Adipose tissue (tissue), 3 donors: ENCODE results near the gene PLAAT5. TPM values are rescaled to one million over a fixed set of nuclear protein-coding genes. Genes with fewer than 3 reads are reported as not detected.
"Not testable (repeated sequence)": the region's sequence is repeated elsewhere in the genome, so short reads cannot be mapped to it uniquely, and the experiment has no call there.

Source experiments
- H3K27ac ChIP-seq: one replicate; pipeline ENCODE4 v1.5.1; 2013; ENCODE audit warnings: low read depth, low read length
- WGBS, 3 donors: extraction: QIAGEN DNeasy Blood & Tissue Kit; methylation state at CpG; one replicate each; pipeline ENCODE4 v1.1.7; 2013; 5-methylcytosine and 5-hydroxymethylcytosine counted together
- polyA plus RNA-seq, 3 donors: library from polyadenylated mRNA; stranded (reverse); fragments of 200-250 nt; gene quantifications; one replicate each; pipeline ENCODE4 v1.2.3, GENCODE V29; 2013
- donor health status: healthy with polysubstance abuse.
- donor health status: Bipolar disorder and iron deficiency.
- donor health status: healthy.

PLAAT5 gene
- polyA plus RNA-seq, 3 donors = 5.0 to 27.7 (median 11.1) TPM

DNA sequence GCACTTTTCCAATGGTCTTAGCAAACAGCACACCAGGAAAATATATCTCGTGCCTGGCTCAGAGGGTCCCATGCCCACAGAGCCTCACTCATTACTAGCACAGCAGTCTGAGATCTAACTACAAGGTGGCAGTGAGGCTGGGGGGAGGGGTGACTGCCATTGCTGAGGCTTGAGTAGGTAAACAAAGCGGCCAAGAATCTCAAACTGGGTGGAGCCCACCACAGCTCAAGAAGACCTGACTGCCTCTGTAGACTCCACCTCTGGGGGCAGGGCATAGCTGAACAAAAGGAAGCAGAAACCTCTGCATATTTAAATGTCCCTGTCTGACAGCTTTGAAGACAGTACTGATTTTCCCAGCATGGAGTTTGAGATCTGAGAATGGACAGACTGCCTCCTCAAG, 60.2 kb downstream of the PLAAT5 start:
- not testable (repeated sequence) for H3K27ac ChIP-seq
- WGBS, 3 donors = 57 to 86% (median 86%) methylated on average over 2 of the region's 2 CpGs

DNA sequence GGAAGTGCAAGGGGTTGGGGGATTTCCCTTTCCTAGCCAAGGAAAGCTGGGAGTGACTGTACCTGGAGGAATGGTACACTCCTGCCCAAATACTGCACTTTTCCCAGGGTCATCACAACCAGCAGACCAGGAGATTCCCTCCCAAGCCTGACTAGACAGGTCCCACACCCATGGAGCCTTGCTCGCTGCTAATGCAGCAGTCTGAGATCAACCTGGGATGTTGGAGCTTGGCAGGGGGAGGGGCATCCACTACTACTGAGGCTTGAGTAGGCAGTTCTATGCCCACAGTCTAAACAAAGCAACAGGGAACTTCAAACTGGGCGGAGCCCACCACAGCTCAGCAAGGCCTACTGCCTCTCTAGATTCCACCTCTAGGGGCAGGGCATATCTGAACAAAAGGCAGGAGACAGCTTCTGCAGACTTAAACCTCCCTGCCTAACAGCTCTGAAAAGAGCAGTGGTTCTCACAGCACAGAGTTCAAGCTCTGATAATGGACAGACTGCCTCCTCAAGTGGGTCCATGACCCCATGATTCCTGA, 62.9 kb downstream of the PLAAT5 start:
- no peak overlapping the region for H3K27ac ChIP-seq
- 91 to 95% (median 94%) methylated on average over 2 of the region's 2 CpGs for WGBS, 3 donors

DNA sequence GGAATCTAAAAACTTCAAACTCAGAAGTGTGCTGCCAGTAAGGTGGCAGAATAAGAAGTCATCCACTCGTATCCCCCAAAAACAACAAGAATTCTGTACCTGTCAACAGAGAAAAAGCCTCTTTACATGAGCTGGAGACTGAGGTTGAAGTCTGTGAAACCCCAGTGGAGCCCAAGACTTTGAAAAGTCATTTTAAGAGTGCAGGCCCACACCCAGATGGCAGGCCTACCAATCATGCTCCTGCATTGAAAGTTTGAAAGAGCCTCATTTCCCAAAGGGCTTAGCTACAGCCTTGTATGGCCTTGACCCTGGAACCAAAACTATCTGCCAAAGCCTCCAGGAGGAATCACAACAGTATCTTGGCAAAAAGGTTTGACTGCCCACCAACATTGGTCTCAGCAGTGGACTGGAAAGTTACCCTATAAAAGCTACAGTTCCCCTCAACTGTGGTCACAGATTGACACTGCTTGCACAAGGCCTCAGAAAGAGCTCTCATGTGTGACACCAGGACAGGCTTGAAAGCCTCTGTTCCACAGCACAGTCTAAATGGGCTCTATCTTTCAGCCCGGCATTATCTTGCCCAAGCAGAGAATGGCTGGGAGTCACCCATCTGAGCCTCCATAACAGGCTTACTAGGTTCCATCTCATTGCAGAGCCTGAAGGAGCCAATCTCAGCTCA, 73.7 kb downstream of the PLAAT5 start:
- WGBS, 3 donors = 43 to 86% (median 85%) methylated on average over 2 of the region's 2 CpGs

More for the DNA sequence above, 73.7 kb downstream of the PLAAT5 start:
- no peak overlapping the region for H3K27ac ChIP-seq

Other genes starting within 250 kb of the PLAAT5 start
- under 1 TPM in 1 of 3 donors, not detected in 2; 0.04 TPM for gene SLC22A25, start 247.6 kb downstream of the PLAAT5 start, polyA plus RNA-seq
- not detected for gene SLC22A9, start 121.4 kb downstream of the PLAAT5 start, polyA plus RNA-seq
- gene LGALS12, start 14.9 kb upstream of the PLAAT5 start, polyA plus RNA-seq = 100 to 1,000 TPM in 1 of 3 donors, 10 to 100 TPM in 2; 24.6 to 205 (median 72.4) TPM
- 10 to 100 TPM in 2 of 3 donors, 1 to 10 TPM in 1; 7.7 to 53.9 (median 20.1) TPM for gene PLAAT4, start 45.6 kb upstream of the PLAAT5 start, polyA plus RNA-seq
- gene PLAAT2, start 72.2 kb upstream of the PLAAT5 start, polyA plus RNA-seq = 1 to 10 TPM in 1 of 3 donors, under 1 TPM in 1, not detected in 1; 0.13 to 1.5 TPM
- gene PLAAT3, start 123.3 kb upstream of the PLAAT5 start, polyA plus RNA-seq = 100 to 1,000 TPM in 2 of 3 donors, 10 to 100 TPM in 1; 57.4 to 771 (median 200) TPM
- 10 to 100 TPM in 2 of 3 donors, 1 to 10 TPM in 1; 7.7 to 21.3 (median 16.6) TPM for gene ATL3, start 180.2 kb upstream of the PLAAT5 start, polyA plus RNA-seq
- 100 to 1,000 TPM in 1 of 3 donors, 10 to 100 TPM in 2; 74.9 to 196 (median 91.9) TPM for gene RTN3, start 190.3 kb upstream of the PLAAT5 start, polyA plus RNA-seq